Subcutaneous adipose tissue (tissue), 4 donors: ENCODE measurements around the gene NR3C1. TPM values are rescaled to one million over a fixed set of nuclear protein-coding genes. Genes with fewer than 3 reads are reported as not detected.

Source experiments
- total RNA-seq, 4 donors: library from RNA; depleted of rRNA; stranded (reverse); fragments of >200 nt; gene quantifications; one replicate each; pipeline ENCODE4 v1.1.0, GENCODE V29; 2016
- TF ChIP-seq, protein P1 (sequence below): fragments of 450-650 bp; IDR thresholded peaks from one replicate; pipeline ENCODE4 v1.5.1; 2016; ENCODE audit warnings: low read depth, mild to moderate bottlenecking, control low read depth, antibody characterized with exemption, moderate library complexity

Gene NR3C1
- total RNA-seq, 4 donors from 2014 or later, result 86.2 to 174 (median 95.1) TPM

DNA sequence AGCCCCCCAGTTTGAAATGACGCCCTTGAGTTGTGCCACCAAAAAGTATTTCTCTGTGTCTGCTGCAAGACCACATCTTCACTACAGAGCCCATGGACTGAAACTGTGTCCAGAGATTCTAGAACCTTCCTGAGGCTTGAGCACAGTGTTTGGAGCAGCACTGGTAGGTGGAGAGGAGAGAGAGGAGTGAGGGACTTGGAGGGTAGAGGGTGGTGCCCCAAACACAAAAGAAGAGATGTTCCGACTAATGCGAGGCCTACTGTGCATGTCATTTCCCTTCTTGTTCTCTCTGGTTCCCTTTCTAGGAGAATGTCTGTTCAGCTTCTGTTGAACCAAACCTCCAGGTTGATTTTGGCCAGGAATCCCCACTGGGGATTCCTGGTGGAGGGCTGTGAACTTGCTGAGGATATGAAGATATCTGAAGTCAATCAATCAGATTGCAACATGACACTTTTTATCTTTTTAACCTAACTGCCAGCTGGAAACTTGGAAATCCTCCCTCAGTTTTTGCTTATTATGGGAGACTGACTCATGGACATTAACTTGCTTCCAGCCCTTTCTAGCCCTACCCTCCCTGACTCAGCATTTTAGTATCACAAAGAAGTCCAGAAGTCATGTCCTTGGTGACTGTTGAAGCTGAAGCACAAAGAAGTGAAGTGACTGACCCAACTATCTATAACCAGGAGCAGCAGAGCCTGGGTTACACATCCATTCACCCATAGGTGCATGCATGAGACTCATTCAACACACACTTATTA lies 154.5 kb downstream of the NR3C1 start:
- TF ChIP-seq, protein P1, sequence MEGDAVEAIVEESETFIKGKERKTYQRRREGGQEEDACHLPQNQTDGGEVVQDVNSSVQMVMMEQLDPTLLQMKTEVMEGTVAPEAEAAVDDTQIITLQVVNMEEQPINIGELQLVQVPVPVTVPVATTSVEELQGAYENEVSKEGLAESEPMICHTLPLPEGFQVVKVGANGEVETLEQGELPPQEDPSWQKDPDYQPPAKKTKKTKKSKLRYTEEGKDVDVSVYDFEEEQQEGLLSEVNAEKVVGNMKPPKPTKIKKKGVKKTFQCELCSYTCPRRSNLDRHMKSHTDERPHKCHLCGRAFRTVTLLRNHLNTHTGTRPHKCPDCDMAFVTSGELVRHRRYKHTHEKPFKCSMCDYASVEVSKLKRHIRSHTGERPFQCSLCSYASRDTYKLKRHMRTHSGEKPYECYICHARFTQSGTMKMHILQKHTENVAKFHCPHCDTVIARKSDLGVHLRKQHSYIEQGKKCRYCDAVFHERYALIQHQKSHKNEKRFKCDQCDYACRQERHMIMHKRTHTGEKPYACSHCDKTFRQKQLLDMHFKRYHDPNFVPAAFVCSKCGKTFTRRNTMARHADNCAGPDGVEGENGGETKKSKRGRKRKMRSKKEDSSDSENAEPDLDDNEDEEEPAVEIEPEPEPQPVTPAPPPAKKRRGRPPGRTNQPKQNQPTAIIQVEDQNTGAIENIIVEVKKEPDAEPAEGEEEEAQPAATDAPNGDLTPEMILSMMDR, result no peak

DNA sequence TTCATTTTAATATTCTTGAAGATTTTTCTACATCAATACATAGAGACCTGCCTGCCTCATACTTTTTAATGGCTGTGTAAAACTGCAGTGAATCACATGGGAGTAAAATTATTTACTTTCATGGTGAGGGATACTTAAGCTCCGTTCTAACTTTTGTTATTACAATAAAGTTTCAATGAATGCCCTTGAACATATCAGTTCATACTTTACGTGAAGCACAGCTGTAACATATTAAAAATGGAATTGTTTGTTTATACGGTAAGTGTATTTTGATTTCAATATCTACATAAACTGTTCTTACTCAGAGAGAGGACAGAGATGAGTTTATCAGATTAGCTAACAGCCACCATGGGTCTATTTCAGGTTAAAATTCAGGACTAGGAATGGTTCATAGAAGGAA lies 155.1 kb downstream of the NR3C1 start:
- TF ChIP-seq, protein P1, result no peak

DNA sequence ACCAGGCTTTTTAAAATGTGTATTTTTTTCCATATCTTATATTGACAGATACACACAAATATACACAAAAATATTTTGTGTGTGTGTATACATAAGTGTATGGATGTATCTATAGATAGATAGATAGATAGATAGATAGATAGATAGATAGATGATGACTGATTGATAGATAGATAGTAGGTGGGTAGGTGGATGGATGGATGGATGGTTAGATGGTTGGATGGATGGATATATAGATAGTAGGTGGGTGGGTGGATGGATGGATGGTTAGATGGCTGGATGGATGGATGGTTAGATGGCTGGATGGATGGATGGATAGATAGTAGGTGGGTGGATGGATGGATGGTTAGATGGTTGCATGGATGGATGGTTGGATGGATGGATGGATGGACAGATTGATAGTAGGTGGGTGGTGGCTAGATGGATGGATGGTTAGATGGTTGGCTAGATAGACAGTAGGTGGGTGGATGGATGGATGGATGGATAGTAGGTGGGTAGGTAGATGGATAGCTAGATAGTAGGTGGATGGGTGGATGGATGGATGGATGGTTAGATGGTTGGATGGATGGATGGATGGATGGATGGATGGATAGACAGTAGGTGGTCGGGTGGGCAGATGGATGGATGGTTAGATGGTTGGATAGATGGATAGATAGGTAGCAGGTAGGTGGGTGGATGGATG lies 156.2 kb downstream of the NR3C1 start:
- TF ChIP-seq, protein P1, result no peak

DNA sequence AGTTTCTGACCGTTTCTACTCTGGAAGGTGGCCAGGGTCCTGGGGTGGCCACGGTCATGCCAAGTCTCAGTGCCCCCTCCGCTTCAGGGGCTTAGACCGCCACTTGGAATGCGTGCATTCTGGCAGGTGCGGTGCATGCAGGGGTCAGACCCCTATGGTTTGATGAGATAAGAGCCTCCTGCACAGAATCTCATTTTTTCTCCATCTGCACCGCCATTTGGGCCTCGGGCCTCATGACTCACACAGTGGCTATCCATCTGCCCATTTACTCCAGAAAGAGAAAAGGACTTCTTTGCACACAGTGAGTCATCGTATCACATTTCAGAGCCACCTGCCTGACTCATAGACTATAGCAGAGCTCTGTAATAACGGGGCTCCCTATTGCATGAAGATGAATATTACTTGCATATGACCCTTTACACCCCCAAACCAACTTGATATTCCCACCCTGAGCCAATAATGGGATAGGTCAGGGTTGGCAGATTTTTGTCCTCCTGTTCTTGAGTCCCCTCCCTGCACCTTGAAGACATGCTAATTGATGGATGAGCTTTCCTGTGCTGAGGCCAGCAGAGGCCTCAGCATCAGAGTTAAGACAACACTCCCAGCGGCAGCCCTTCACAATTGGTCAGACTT lies 157.4 kb downstream of the NR3C1 start:
- TF ChIP-seq, protein P1, result no peak

DNA sequence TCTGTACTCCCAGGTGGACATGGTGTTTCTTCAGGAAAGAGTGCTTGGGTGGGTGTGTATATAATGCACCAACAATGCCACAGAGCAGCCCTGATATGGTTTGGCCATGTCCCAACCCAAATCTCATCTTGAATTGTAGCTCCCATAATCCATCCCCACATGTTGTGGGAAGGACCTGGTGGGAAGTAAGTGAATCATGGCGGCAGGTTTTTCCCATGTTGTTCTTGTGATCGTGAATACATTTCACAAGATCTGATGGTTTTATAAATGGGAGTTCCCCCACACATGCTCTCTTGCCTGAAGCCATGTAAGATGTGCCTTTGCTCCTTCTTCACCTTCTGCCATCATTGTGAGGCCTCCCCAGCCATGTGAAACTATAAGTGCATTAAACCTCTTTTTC lies 158.5 kb downstream of the NR3C1 start:
- TF ChIP-seq, protein P1, result no peak

DNA sequence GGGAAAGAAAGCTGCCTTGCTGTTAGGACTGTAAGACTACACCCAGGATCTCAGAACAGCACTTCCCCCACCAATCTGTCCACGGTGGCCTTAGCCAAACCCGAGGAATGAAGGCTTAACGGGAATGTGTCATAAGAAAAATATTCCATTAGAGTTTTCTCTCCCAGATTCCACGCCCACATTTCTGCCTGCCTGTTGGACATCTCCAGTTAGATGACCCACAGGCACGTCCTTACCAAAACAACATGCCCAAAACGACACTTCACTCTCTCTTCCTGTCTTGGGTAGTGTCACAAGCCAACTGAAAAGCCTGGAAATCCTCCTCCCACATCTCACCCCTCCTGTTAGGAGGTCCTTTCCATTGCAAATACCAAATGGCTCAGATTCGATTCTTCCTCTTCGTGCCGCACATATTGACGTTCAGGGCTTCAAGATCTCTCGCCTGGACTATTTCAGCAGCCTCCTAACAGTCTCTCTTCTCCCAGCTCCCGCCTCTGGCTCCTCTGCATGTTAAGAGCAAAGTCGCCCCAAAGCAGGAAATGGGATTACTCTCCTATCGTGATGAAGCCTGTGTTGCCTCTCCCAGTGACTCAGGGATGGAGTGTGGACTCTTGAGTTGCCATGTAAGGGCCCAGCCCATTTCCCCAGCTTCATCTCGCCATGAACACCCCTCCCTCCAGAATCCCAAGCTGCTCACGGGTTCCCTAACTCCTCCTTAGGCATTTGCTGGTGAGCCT lies 159.3 kb downstream of the NR3C1 start:
- TF ChIP-seq, protein P1, result no peak
